CD8-positive, alpha-beta memory T cell (primary cell): ENCODE data around the gene LMAN1L. TPM values are rescaled to one million over a fixed set of nuclear protein-coding genes. Genes with fewer than 3 reads are reported as not detected.

ENCODE experiments used
- CTCF ChIA-PET: fragments of 350-600 bp; sonication (Branson Sonifier 250); formaldehyde crosslinking; loops from one replicate; lab custom pipeline; 2021; ENCODE audit warnings: antibody characterized with exemption; lab: Charles Lee
- POLR2A ChIA-PET: fragments of 350-600 bp; sonication (Branson Sonifier 250); formaldehyde crosslinking; loops from one replicate; lab custom pipeline; 2021; ENCODE audit warnings: antibody characterized with exemption; lab: Charles Lee
- DNase-seq, 5 donors: peaks; one replicate each; pipeline versions ENCODE4 v3.0.0 to v3.0.0-alpha.2; 2020 to 2022; ENCODE audit warnings: mixed read lengths in 1 of 5
- H3K27ac ChIP-seq: one replicate; pipeline ENCODE4 v1.7.0; 2013; ENCODE audit warnings: low read depth, mild to moderate bottlenecking, low read length, moderate library complexity
- H3K27me3 ChIP-seq: 2 replicates; pipeline ENCODE4 v1.7.0; 2013; ENCODE audit warnings: low read length, mild to moderate bottlenecking; ENCODE audit not compliant: insufficient read depth, poor library complexity, severe bottlenecking
- H3K36me3 ChIP-seq: 2 replicates; pipeline ENCODE4 v1.7.0; 2013; ENCODE audit warnings: mild to moderate bottlenecking, low read length, moderate library complexity; ENCODE audit not compliant: insufficient read depth
- H3K4me1 ChIP-seq: 2 replicates; pipeline ENCODE4 v1.7.0; 2013; ENCODE audit warnings: mild to moderate bottlenecking, low read length, moderate library complexity; ENCODE audit not compliant: insufficient read depth
- H3K4me3 ChIP-seq: 2 replicates; pipeline ENCODE4 v1.7.0; 2013; ENCODE audit warnings: mild to moderate bottlenecking, low read length
- H3K9me3 ChIP-seq: 2 replicates; pipeline ENCODE4 v1.7.0; 2013; ENCODE audit warnings: mild to moderate bottlenecking, low read length
- H3K27ac Mint-ChIP-seq, 8 donors: one replicate each; pipeline ENCODE4 v1.8.0; 2020 to 2021; ENCODE audit warnings: mixed read lengths in 8 of 8, mild to moderate bottlenecking in 6 of 8, inconsistent platforms in 3 of 8, moderate library complexity in 3 of 8
- H3K27me3 Mint-ChIP-seq, 2 donors: one replicate each; pipeline ENCODE4 v1.8.0; 2020 to 2021; ENCODE audit warnings: mixed read lengths in 2 of 2, mild to moderate bottlenecking in 1 of 2, moderate library complexity in 1 of 2
- H3K36me3 Mint-ChIP-seq, 3 donors: one replicate each; pipeline ENCODE4 v1.8.0; 2020 to 2021; ENCODE audit warnings: mixed read lengths in 3 of 3, inconsistent platforms in 1 of 3, mild to moderate bottlenecking in 1 of 3
- H3K4me1 Mint-ChIP-seq, 3 donors: one replicate each; pipeline ENCODE4 v1.8.0; 2020 to 2021; ENCODE audit warnings: mixed read lengths in 3 of 3, inconsistent platforms in 1 of 3, mild to moderate bottlenecking in 1 of 3
- H3K4me3 Mint-ChIP-seq, 7 donors: one replicate each; pipeline ENCODE4 v1.8.0; 2020 to 2021; ENCODE audit warnings: mixed read lengths in 7 of 7, mild to moderate bottlenecking in 6 of 7, moderate library complexity in 4 of 7, inconsistent platforms in 2 of 7
- H3K9me3 Mint-ChIP-seq, 5 donors: one replicate each; pipeline ENCODE4 v1.8.0; 2020 to 2022; ENCODE audit warnings: mixed read lengths in 5 of 5, mild to moderate bottlenecking in 3 of 5, moderate library complexity in 2 of 5, inconsistent platforms in 1 of 5
- polyA plus RNA-seq: library from polyadenylated mRNA; unstranded; fragments of 300-500 nt; fragmentation: Illumina TruSeq; gene quantifications from one replicate; pipeline ENCODE4 v1.2.3, GENCODE V29; 2021
- total RNA-seq, 2 experiments: library from RNA; stranded (reverse); gene quantifications; one replicate each; pipeline ENCODE4 v1.2.3, GENCODE V29; 2021

Gene LMAN1L
- total and polyA plus RNA-seq, 3 experiments from 2014 or later = 0.27 TPM; not detected in 2

GRCh38 chr15:74840851-74841775, 28.5 kb downstream of the LMAN1L start:
- Mint-ChIP-seq H3K27ac (peak overlapping the region in 6 of 8 donors; percentile 32 to 80 (median 68)), H3K36me3 (peaks cover 0 to 43% (median 0%) of the 10 kb centered on the region in 3 donors)
- POLR2A ChIA-PET = interaction anchor here (0.5 to 0.6 kb wide), 2 partner anchors 10 to 102 kb away, joined by 3 to 5 read pairs; no protein-coding TSS in a partner anchor

GRCh38 chr15:74841891-74842373, 29.3 kb downstream of the LMAN1L start:
- Mint-ChIP-seq H3K36me3 (peaks cover 0 to 40% (median 2%) of the 10 kb centered on the region in 3 donors), H3K9me3 (no peaks in the 10 kb centered on the region), H3K27ac (peak overlapping the region; percentile 5 to 93 (median 82)), H3K27me3 (no peaks in the 10 kb centered on the region), H3K4me3 (peak overlapping the region; percentile 83 to 96 (median 88)), H3K4me1 (peaks cover 47 to 59% (median 50%) of the 10 kb centered on the region in 3 donors)
- H3K4me3 ChIP-seq = peak overlapping the region; percentile 88
- CTCF ChIA-PET = interaction anchor here (0.9 to 3.8 kb wide), 10 partner anchors 17 to 220 kb away, joined by 3 to 44 read pairs (median 4); partner anchors contain the start of gene COX5A
- no peak for DNase-seq
- no peaks in the 10 kb centered on the region for H3K9me3 ChIP-seq
- peaks cover 48% of the 10 kb centered on the region for H3K4me1 ChIP-seq
- H3K27ac ChIP-seq = peak overlapping the region; percentile 67
- no peaks in the 10 kb centered on the region for H3K36me3 ChIP-seq
- H3K27me3 ChIP-seq = no peaks in the 10 kb centered on the region
- POLR2A ChIA-PET = interaction anchor here (0.5 to 0.6 kb wide), 2 partner anchors 11 to 101 kb away, joined by 3 to 5 read pairs; no protein-coding TSS in a partner anchor

More at GRCh38 chr15:74840851-74841775, 28.5 kb downstream of the LMAN1L start:
- no peak overlapping the region for H3K27ac ChIP-seq
- Mint-ChIP-seq H3K4me3 (peak overlapping the region; percentile 83 to 96 (median 88)), H3K4me1 (peaks cover 44 to 56% (median 46%) of the 10 kb centered on the region in 3 donors), H3K27me3 (no peaks in the 10 kb centered on the region), H3K9me3 (no peaks in the 10 kb centered on the region)
- DNase-seq = no peak
- no peak overlapping the region for H3K4me3 ChIP-seq
- CTCF ChIA-PET = interaction anchor here (1.2 to 3.8 kb wide), 7 partner anchors 14 to 109 kb away, joined by 3 to 44 read pairs (median 5); no protein-coding TSS in a partner anchor
- no peaks in the 10 kb centered on the region for H3K27me3 ChIP-seq
- H3K4me1 ChIP-seq = peaks cover 48% of the 10 kb centered on the region
- H3K9me3 ChIP-seq = no peaks in the 10 kb centered on the region
- H3K36me3 ChIP-seq = no peaks in the 10 kb centered on the region

- Mint-ChIP-seq H3K9me3 (no peaks in the 10 kb centered on the region), H3K4me1 (peaks cover 47 to 59% (median 50%) of the 10 kb centered on the region in 3 donors), H3K4me3 (peak within 1 kb of the TSS; percentile 83 to 96 (median 88)), H3K27ac (peak within 1 kb of the TSS; percentile 87 to 98 (median 93)), H3K36me3 (peaks cover 0 to 41% (median 4%) of the 10 kb centered on the region in 3 donors), H3K27me3 (no peaks in the 10 kb centered on the region)
- H3K4me3 ChIP-seq = peak within 1 kb of the TSS; percentile 88
- H3K36me3 ChIP-seq = peaks cover 8% of the 10 kb centered on the region
- DNase-seq = peak; percentile 91 to 93 (median 91)
- H3K27me3 ChIP-seq = no peaks in the 10 kb centered on the region
- H3K9me3 ChIP-seq = no peaks in the 10 kb centered on the region
- peaks cover 48% of the 10 kb centered on the region for H3K4me1 ChIP-seq
- ChIA-PET CTCF (interaction anchor here (0.7 to 3.8 kb wide), 15 partner anchors 16 to 221 kb away, joined by 3 to 44 read pairs (median 4); partner anchors contain the start of genes COX5A and MPI), POLR2A (interaction anchor here (0.9 to 1.3 kb wide), 4 partner anchors 27 to 63 kb away, joined by 3 to 5 read pairs (median 4); partner anchors contain the start of gene CSK)
- H3K27ac ChIP-seq = peak within 1 kb of the TSS; percentile 72
Measured at GRCh38 chr15:74842581-74843444, 30.2 kb downstream of the LMAN1L start, which contains the start of gene ULK3. ULK3 (minus strand) TSS chr15:74843156; CDS start chr15:74843105, 51 bp downstream.

- H3K9me3 Mint-ChIP-seq = no peaks in the 10 kb centered on the region
- peak overlapping the region; percentile 72 for H3K27ac ChIP-seq
- no peaks in the 10 kb centered on the region for H3K9me3 ChIP-seq
- peak overlapping the region; percentile 81 to 97 (median 92) for H3K27ac Mint-ChIP-seq
- peaks cover 48% of the 10 kb centered on the region for H3K4me1 ChIP-seq
- H3K27me3 Mint-ChIP-seq = no peaks in the 10 kb centered on the region
- no peaks in the 10 kb centered on the region for H3K27me3 ChIP-seq
- DNase-seq = no peak
- CTCF ChIA-PET = interaction anchor here (0.7 to 3.8 kb wide), 9 partner anchors 15 to 107 kb away, joined by 3 to 44 read pairs (median 7); partner anchors contain the start of gene MPI
- H3K4me3 ChIP-seq = peak overlapping the region; percentile 78
- POLR2A ChIA-PET = interaction anchor here (0.9 to 1.3 kb wide), 4 partner anchors 27 to 63 kb away, joined by 3 to 5 read pairs (median 4); partner anchors contain the start of gene CSK
- H3K36me3 Mint-ChIP-seq = peaks cover 0 to 46% (median 4%) of the 10 kb centered on the region in 3 donors
- H3K4me3 Mint-ChIP-seq = peak overlapping the region; percentile 80 to 96 (median 85)
- peaks cover 47 to 59% (median 50%) of the 10 kb centered on the region in 3 donors for H3K4me1 Mint-ChIP-seq
- peaks cover 14% of the 10 kb centered on the region for H3K36me3 ChIP-seq
Measured at GRCh38 chr15:74843445-74843828, 30.8 kb downstream of the LMAN1L start.

- peak overlapping the region; percentile 78 for H3K4me3 ChIP-seq
- Mint-ChIP-seq H3K36me3 (peaks cover 0 to 47% (median 4%) of the 10 kb centered on the region in 3 donors), H3K27ac (peak overlapping the region; percentile 81 to 97 (median 92)), H3K4me1 (peaks cover 46 to 59% (median 50%) of the 10 kb centered on the region in 3 donors), H3K4me3 (peak overlapping the region in 5 of 7 donors; percentile 80 to 96 (median 85)), H3K9me3 (no peaks in the 10 kb centered on the region), H3K27me3 (no peaks in the 10 kb centered on the region)
- peaks cover 48% of the 10 kb centered on the region for H3K4me1 ChIP-seq
- H3K27me3 ChIP-seq = no peaks in the 10 kb centered on the region
- ChIA-PET CTCF (interaction anchor here (1.0 to 3.8 kb wide), 11 partner anchors 8 to 73 kb away, joined by 3 to 44 read pairs (median 5); partner anchors contain the start of gene MPI), POLR2A (interaction anchor here (0.9 to 1.2 kb wide), 4 partner anchors 26 to 62 kb away, joined by 3 to 5 read pairs (median 4); partner anchors contain the start of gene CSK)
- peaks cover 14% of the 10 kb centered on the region for H3K36me3 ChIP-seq
- no peaks in the 10 kb centered on the region for H3K9me3 ChIP-seq
- DNase-seq = no peak
- peak overlapping the region; percentile 72 for H3K27ac ChIP-seq
Measured at GRCh38 chr15:74843891-74844299, 31.3 kb downstream of the LMAN1L start.

- H3K27me3 ChIP-seq = no peaks in the 10 kb centered on the region
- peak overlapping the region; percentile 45 for H3K4me3 ChIP-seq
- Mint-ChIP-seq H3K36me3 (peaks cover 0 to 47% (median 4%) of the 10 kb centered on the region in 3 donors), H3K4me3 (peak overlapping the region; percentile 60 to 96 (median 75)), H3K27ac (peak overlapping the region; percentile 85 to 97 (median 93)), H3K9me3 (no peaks in the 10 kb centered on the region), H3K27me3 (no peaks in the 10 kb centered on the region), H3K4me1 (peaks cover 44 to 59% (median 50%) of the 10 kb centered on the region in 3 donors)
- H3K9me3 ChIP-seq = no peaks in the 10 kb centered on the region
- DNase-seq = no peak
- POLR2A ChIA-PET = interaction anchor here (0.6 to 1.2 kb wide), 8 partner anchors 17 to 112 kb away, joined by 3 to 6 read pairs (median 3); partner anchors contain the start of genes FAM219B, MPI and RPP25
- H3K36me3 ChIP-seq = peaks cover 14% of the 10 kb centered on the region
- no peak overlapping the region for H3K27ac ChIP-seq
- H3K4me1 ChIP-seq = peaks cover 48% of the 10 kb centered on the region
- CTCF ChIA-PET = interaction anchor here (0.6 to 3.8 kb wide), 13 partner anchors 9 to 278 kb away, joined by 3 to 44 read pairs (median 4); partner anchors contain the start of gene CPLX3
Measured at GRCh38 chr15:74844319-74845207, 31.9 kb downstream of the LMAN1L start.
